ENCODE data around the gene GAS2L2.

The GAS2L2 gene

GRCh38 chr17:35752945-35753764 lies at the start of gene GAS2L2:
Gene GAS2L2 (minus strand): TSS chr17:35753239. CDS start chr17:35752850, 389 bp downstream.
- peak in 5 of 58 donors; percentile 8 to 40 (median 13) for DNase-seq

- peak in 45 of 58 donors; percentile 12 to 84 (median 52) for DNase-seq
Measured at GRCh38 chr17:35801583-35802224, 48.7 kb upstream of the GAS2L2 start.

- peak in 49 of 58 donors; percentile 17 to 86 (median 58) for DNase-seq
Measured at GRCh38 chr17:35799942-35800341, 46.9 kb upstream of the GAS2L2 start.

- no peak for DNase-seq
Measured at GRCh38 chr17:35797918-35798317, 44.9 kb upstream of the GAS2L2 start.

GRCh38 chr17:35797370-35797769 lies 44.3 kb upstream of the GAS2L2 start:
- no peak for DNase-seq

- DNase-seq, result no peak
Measured at GRCh38 chr17:35796942-35797341, 43.9 kb upstream of the GAS2L2 start.

- no peak for DNase-seq
Measured at GRCh38 chr17:35795871-35796265, 42.8 kb upstream of the GAS2L2 start.

- peak in 3 of 58 donors; percentile 16 to 28 (median 26) for DNase-seq
Measured at GRCh38 chr17:35795007-35795870, 42.2 kb upstream of the GAS2L2 start, which contains the start of gene MMP28. Gene MMP28 (minus strand): TSS chr17:35795641. CDS start chr17:35795377, 264 bp downstream.

GRCh38 chr17:35793257-35793656 lies 40.2 kb upstream of the GAS2L2 start:
- peak in 9 of 58 donors; percentile 8 to 57 (median 29) for DNase-seq

GRCh38 chr17:35791681-35792350 lies 38.8 kb upstream of the GAS2L2 start:
- no peak for DNase-seq

- no peak for DNase-seq
Measured at GRCh38 chr17:35790841-35791240, 37.8 kb upstream of the GAS2L2 start.

- peak in 3 of 58 donors; percentile 31 to 46 (median 36) for DNase-seq
Measured at GRCh38 chr17:35788477-35789368, 35.7 kb upstream of the GAS2L2 start.

GRCh38 chr17:35786941-35787432 lies 33.9 kb upstream of the GAS2L2 start:
- no peak for DNase-seq

GRCh38 chr17:35784895-35785294 lies 31.9 kb upstream of the GAS2L2 start:
- no peak for DNase-seq

GRCh38 chr17:35780950-35781349 lies 27.9 kb upstream of the GAS2L2 start:
- peak in 4 of 58 donors; percentile 6 to 52 (median 29) for DNase-seq

GRCh38 chr17:35778641-35779196 lies 25.7 kb upstream of the GAS2L2 start:
- DNase-seq, result no peak

GRCh38 chr17:35775583-35775982 lies 22.5 kb upstream of the GAS2L2 start:
- no peak for DNase-seq

- peak in 4 of 58 donors; percentile 11 to 35 (median 26) for DNase-seq
Measured at GRCh38 chr17:35775039-35775438, 22.0 kb upstream of the GAS2L2 start.

- DNase-seq, result peak in 39 of 58 donors; percentile 12 to 73 (median 43)
Measured at GRCh38 chr17:35774499-35774898, 21.5 kb upstream of the GAS2L2 start.
